ENCODE data around the gene PROSER3. TPM values are rescaled to one million over a fixed set of nuclear protein-coding genes. Genes with fewer than 3 reads are reported as not detected.

The PROSER3 gene
- total RNA-seq, 1 donor from 2014 or later: 63.4 TPM

- no peak for DNase-seq (ENCODE audit: low read depth, low spot score)
- TF ChIP-seq CTCF (conservative IDR thresholded peaks at IDR 0.05): no peak
- peaks cover 36% of the 10 kb centered on the region for H3K4me1 Mint-ChIP-seq
- no peaks in the 10 kb centered on the region for H3K36me3 Mint-ChIP-seq (ENCODE audit: low read depth)
- H3K4me3 Mint-ChIP-seq: peak overlapping the region; percentile 87
- peaks cover 9% of the 10 kb centered on the region for H3K27me3 Mint-ChIP-seq (ENCODE audit: low read depth)
- H3K9me3 Mint-ChIP-seq: no peaks in the 10 kb centered on the region
- no peak overlapping the region for H3K27ac Mint-ChIP-seq (ENCODE audit: unreplicated experiment)
Measured at GRCh38 chr19:35777961-35778360, 20.0 kb downstream of the PROSER3 start.

GRCh38 chr19:35779033-35779432, 21.1 kb downstream of the PROSER3 start:
- no peak overlapping the region for H3K27ac Mint-ChIP-seq (ENCODE audit: unreplicated experiment)
- H3K4me1 Mint-ChIP-seq: peaks cover 41% of the 10 kb centered on the region
- H3K36me3 Mint-ChIP-seq (ENCODE audit: low read depth): peaks cover 3% of the 10 kb centered on the region
- no peak overlapping the region for H3K4me3 Mint-ChIP-seq
- peaks cover 9% of the 10 kb centered on the region for H3K27me3 Mint-ChIP-seq (ENCODE audit: low read depth)
- H3K9me3 Mint-ChIP-seq: no peaks in the 10 kb centered on the region
- no peak for DNase-seq (ENCODE audit: low read depth, low spot score)
- no peak for TF ChIP-seq CTCF (conservative IDR thresholded peaks at IDR 0.05)

GRCh38 chr19:35780058-35780457, 22.1 kb downstream of the PROSER3 start:
- H3K27ac Mint-ChIP-seq (ENCODE audit: unreplicated experiment): no peak overlapping the region

GRCh38 chr19:35780717-35781116, 22.7 kb downstream of the PROSER3 start:
- TF ChIP-seq CTCF (conservative IDR thresholded peaks at IDR 0.05): no peak
- Mint-ChIP-seq H3K9me3 (no peaks in the 10 kb centered on the region), H3K27me3 (ENCODE audit: low read depth) (no peaks in the 10 kb centered on the region), H3K4me1 (peaks cover 28% of the 10 kb centered on the region), H3K27ac (ENCODE audit: unreplicated experiment) (no peak overlapping the region), H3K36me3 (ENCODE audit: low read depth) (peaks cover 3% of the 10 kb centered on the region), H3K4me3 (no peak overlapping the region)
- DNase-seq (ENCODE audit: low read depth, low spot score): no peak

More at GRCh38 chr19:35780058-35780457, 22.1 kb downstream of the PROSER3 start:
- Mint-ChIP-seq H3K4me3 (no peak overlapping the region), H3K27me3 (ENCODE audit: low read depth) (peaks cover 2% of the 10 kb centered on the region), H3K9me3 (no peaks in the 10 kb centered on the region), H3K36me3 (ENCODE audit: low read depth) (peaks cover 3% of the 10 kb centered on the region), H3K4me1 (peaks cover 31% of the 10 kb centered on the region)
- TF ChIP-seq CTCF (conservative IDR thresholded peaks at IDR 0.05): no peak
- DNase-seq (ENCODE audit: low read depth, low spot score): no peak

GRCh38 chr19:35781650-35782049, 23.7 kb downstream of the PROSER3 start:
- Mint-ChIP-seq H3K4me1 (peaks cover 21% of the 10 kb centered on the region), H3K9me3 (no peaks in the 10 kb centered on the region), H3K36me3 (ENCODE audit: low read depth) (peaks cover 3% of the 10 kb centered on the region), H3K4me3 (no peak overlapping the region), H3K27ac (ENCODE audit: unreplicated experiment) (no peak overlapping the region), H3K27me3 (ENCODE audit: low read depth) (no peaks in the 10 kb centered on the region)
- TF ChIP-seq CTCF (conservative IDR thresholded peaks at IDR 0.05): no peak
- DNase-seq (ENCODE audit: low read depth, low spot score): no peak

GRCh38 chr19:35782589-35782988, 24.6 kb downstream of the PROSER3 start:
- Mint-ChIP-seq H3K36me3 (ENCODE audit: low read depth) (peaks cover 3% of the 10 kb centered on the region), H3K27me3 (ENCODE audit: low read depth) (no peaks in the 10 kb centered on the region), H3K9me3 (no peaks in the 10 kb centered on the region), H3K27ac (ENCODE audit: unreplicated experiment) (no peak overlapping the region), H3K4me3 (no peak overlapping the region), H3K4me1 (peaks cover 12% of the 10 kb centered on the region)
- DNase-seq (ENCODE audit: low read depth, low spot score): no peak
- TF ChIP-seq CTCF (conservative IDR thresholded peaks at IDR 0.05): no peak

All from neural crest cell (in vitro differentiated cells).